ENCODE data around the gene RUSF1.

RUSF1 gene

GRCh38 chr16:31461201-31461920 lies 46.8 kb downstream of the RUSF1 start:
- TF ChIP-seq CTCF (IDR thresholded peaks at IDR 0.05; ENCODE audit: insufficient read depth, missing control alignments) = no peak
- no peak for FAIRE-seq
- no peak for DNase-seq (ENCODE audit: insufficient read length, low spot score)

- FAIRE-seq = no peak
- peak; percentile 52 for TF ChIP-seq CTCF (IDR thresholded peaks at IDR 0.05; ENCODE audit: insufficient read depth, missing control alignments)
- DNase-seq (ENCODE audit: insufficient read length, low spot score) = no peak
These were observed 47.6 kb downstream of the RUSF1 start for GRCh38 chr16:31460582-31461002.

GRCh38 chr16:31459687-31460581 lies 48.3 kb downstream of the RUSF1 start:
- DNase-seq (ENCODE audit: insufficient read length, low spot score) = peak; percentile 80
- no peak for TF ChIP-seq CTCF (IDR thresholded peaks at IDR 0.05; ENCODE audit: insufficient read depth, missing control alignments)
- FAIRE-seq = no peak

DNA sequence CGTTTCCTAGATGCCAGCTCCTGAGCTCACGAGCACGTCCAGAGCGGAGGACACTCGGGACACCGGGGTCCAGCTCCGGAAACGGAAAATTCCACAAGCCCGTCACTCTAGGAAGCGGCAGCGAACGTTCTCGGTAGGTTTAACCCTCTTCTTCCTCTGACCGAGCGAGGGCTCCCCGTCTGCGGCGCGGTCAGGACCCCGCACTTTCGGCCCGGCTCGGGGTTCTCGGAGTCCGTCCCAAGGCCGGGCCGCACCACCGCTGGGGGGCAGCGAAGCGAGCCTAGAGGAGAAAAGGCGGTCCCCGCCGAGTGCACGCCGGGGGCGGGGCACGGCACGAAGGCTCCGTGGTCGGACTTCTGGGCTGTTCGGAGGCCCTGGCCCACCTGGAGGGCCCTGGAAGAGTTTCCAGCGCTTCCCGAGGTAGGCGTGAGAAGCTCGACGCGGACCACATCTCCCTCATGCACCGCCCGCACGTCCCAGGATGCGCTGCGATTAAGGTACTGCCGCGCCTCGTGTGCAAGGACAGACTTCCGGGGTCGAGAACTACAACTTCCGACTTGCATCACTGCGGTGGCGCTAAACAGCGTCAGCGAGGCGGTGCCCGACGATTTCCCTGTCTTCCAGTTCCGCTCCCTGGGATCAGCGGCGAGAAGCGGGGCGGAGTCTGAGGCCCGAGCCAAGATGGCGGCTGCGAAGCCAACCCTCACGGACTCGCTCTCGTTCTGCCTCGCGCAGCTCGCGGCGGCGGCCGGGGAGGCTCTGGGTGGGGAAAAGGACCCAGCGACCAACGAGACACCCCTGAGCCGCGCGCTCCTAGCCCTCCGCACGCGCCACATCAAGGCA lies 49.1 kb downstream of the RUSF1 start, which contains the start of gene ARMC5:
Gene ARMC5 (plus strand): TSS at position 658 of the 843 bp plus-strand sequence. CDS start 24 bp downstream, at position 682.
- DNase-seq (ENCODE audit: insufficient read length, low spot score) = peak; percentile 82
- peak; percentile 52 for TF ChIP-seq CTCF (IDR thresholded peaks at IDR 0.05; ENCODE audit: insufficient read depth, missing control alignments)
- FAIRE-seq = no peak

DNA sequence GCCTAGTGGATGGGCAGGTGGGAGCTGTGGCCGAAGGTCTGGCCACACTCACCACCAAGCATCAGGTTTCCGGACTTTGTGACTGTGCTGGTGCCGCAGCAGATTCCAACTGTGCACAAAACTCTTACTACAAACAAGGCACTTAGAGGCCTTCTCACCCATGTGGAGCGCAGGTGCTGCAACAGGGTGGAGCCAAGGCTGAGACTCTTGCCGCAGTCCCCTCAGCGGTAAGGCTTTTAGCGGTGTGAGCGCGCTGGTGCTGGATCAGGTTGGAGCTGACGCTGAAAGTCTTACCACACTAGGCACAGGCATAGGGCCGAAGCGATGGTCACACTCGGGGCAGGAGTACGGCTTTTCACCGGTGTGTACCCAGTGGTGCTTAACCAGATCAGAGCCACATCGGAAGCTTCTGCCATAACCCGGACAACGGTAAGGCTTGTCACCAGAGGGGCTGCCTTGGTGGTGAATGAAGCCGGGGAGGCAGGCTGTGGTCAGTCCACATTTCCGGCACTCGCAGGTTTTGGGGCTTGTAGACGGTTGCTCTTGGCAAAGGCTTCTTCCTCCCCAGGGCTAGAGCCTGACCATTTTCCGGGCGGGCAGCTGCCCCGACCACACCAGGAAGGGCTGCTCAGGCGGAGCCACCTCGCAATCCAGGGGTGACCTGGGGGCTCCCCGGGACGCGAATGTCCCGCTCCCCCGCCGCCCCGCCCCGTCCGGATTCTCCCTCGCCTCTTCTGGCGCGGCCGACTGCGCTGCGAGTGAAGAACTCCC lies 49.9 kb downstream of the RUSF1 start:
- no peak for TF ChIP-seq CTCF (IDR thresholded peaks at IDR 0.05; ENCODE audit: insufficient read depth, missing control alignments)
- DNase-seq (ENCODE audit: insufficient read length, low spot score) (no peak), FAIRE-seq (no peak)

DNA sequence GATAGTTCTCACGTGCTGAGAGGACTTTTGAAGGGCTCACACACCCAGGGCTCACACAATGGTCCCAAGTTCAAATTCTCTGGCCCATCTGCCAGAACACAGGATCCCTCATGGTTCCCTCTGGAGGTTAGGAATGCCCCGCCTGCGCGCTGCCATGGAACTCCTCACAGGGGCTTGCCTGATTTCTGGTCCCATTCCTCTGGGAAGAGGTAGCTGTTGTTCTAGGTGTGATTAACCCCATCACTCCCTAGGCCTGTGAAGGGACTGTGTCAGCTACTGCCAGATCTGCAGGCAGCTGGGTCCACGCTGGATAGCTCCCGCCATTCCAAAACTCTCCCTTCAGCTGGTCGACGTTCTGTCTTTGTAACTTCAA lies 51.2 kb downstream of the RUSF1 start:
- no peak for FAIRE-seq
- no peak for DNase-seq (ENCODE audit: insufficient read length, low spot score)
- TF ChIP-seq CTCF (IDR thresholded peaks at IDR 0.05; ENCODE audit: insufficient read depth, missing control alignments) = no peak
